NCI-H2196 (cell line): ENCODE results near the gene PRRT2.
"Not testable (repeated sequence)": the region's sequence is repeated elsewhere in the genome, so short reads cannot be mapped to it uniquely, and the experiment has no call there.

ENCODE experiments used
- DNase-seq: peaks from one replicate; lab custom pipeline; 2025; ENCODE audit not compliant: unreplicated experiment; lab: John Stamatoyannopoulos, UW

The PRRT2 gene

GRCh38 chr16:29831490-29831889 lies 19.5 kb downstream of the PRRT2 start:
- DNase-seq: no peak

- not testable (repeated sequence) for DNase-seq
These were observed 21.2 kb downstream of the PRRT2 start for GRCh38 chr16:29833219-29833618.

DNA sequence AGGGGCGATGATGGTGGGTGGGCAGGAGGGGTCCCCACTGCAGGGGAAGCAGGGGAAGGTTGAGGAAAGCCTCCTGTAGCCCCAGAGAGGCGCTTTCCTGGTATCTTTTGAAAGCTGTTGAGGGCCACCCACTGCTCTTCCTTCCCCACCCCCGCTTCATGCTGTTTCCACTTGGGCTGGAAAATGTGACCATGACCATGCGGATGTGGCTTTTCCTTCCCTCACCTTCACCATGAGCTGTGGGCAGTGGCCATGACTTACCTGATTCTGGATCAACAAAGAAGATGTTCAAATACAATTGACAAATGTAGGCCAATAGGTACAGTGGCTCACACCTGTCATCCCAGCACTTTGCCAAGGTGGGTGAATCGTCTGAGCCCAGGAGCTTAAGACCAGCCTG lies 22.1 kb downstream of the PRRT2 start:
- no peak for DNase-seq

- no peak for DNase-seq
These were observed 23.9 kb downstream of the PRRT2 start for GRCh38 chr16:29835926-29836325.

DNA sequence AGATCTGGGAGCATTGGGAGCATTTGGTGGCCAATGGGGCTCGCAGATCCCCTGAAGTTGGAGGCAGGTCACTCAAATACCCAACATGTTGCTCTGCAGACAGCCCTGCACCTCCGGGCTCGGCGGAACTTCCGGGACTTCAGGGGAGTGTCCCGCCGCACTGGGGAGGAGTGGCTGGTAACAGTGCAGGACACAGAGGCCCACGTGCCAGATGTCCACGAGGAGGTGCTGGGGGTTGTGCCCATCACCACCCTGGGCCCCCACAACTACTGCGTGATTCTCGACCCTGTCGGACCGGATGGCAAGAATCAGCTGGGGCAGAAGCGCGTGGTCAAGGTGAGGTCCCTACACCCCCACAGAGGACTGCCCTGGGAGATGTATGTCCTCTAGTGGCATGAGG lies 24.6 kb downstream of the PRRT2 start:
- DNase-seq: no peak

GRCh38 chr16:29837841-29838240 lies 25.8 kb downstream of the PRRT2 start:
- no peak for DNase-seq

DNA sequence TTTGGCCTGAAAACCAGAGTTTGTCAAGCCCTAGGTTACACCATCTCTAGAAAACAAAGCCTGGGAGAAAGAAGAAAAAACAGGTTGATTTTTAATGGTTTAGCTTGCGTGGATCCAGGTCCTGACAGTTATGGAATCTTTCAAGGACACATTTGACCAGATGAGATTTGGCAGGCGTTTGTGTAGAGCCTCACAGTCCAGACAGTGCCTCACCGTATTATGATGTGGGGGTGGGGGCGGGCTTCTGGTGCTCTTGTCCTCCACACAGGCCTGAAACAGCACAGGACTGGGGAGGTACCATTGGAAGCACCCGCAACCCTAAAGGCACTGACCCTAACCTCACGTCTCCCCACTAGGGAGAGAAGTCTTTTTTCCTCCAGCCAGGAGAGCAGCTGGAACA lies 27.8 kb downstream of the PRRT2 start:
- no peak for DNase-seq

DNA sequence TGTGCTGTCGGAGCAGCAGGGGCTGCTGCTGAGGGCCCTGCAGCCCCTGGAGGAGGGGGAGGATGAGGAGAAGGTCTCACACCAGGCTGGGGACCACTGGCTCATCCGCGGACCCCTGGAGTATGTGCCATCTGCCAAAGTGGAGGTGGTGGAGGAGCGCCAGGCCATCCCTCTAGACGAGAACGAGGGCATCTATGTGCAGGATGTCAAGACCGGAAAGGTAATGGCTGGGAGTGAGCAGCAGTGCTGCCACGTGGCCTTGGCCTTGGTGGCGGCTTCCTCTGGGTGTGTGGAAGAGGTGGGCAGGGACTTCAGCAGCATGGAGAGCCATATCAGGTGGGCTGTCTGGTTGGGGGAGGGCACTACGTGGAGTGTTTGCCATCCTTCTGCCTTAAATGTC lies 28.2 kb downstream of the PRRT2 start:
- no peak for DNase-seq

DNA sequence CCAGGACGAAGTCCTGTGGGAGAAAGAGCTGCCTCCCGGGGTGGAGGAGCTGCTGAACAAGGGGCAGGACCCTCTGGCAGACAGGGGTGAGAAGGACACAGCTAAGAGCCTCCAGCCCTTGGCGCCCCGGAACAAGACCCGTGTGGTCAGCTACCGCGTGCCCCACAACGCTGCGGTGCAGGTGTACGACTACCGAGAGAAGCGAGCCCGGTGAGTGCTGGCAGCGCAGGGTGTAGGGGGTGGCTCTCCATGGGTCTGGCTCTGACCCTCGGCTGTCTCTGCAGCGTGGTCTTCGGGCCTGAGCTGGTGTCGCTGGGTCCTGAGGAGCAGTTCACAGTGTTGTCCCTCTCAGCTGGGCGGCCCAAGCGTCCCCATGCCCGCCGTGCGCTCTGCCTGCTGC lies 29.6 kb downstream of the PRRT2 start:
- DNase-seq: no peak

DNA sequence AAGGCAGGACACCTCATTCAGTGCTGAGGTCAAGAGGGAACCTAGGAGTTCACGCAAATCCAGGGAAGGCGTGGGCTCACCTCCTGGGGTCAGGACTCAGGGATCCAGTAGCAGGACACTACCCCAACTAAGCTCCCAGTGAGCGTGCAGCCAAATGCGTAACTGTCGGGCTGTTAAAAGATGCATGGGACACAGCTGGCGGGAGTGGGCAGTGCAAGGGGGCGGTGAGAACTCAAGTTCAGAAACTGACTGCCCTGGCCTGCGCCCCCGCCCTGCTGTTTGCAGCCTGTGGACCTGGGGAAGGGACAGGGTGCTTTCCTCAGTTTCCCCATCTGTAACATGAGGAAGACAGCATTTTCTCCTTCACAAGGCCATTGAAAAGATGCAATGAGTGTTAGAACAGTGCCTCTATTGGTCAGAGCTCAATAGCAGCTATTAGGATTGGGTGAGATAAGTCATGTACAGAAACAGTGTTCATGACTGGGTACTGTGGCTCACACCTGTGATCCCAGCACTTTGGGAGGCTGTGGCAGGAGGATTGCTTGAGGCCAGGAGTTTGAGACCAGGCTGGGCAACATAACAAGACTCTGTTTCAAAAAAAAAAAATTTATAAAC lies 30.8 kb downstream of the PRRT2 start:
- no peak for DNase-seq

DNA sequence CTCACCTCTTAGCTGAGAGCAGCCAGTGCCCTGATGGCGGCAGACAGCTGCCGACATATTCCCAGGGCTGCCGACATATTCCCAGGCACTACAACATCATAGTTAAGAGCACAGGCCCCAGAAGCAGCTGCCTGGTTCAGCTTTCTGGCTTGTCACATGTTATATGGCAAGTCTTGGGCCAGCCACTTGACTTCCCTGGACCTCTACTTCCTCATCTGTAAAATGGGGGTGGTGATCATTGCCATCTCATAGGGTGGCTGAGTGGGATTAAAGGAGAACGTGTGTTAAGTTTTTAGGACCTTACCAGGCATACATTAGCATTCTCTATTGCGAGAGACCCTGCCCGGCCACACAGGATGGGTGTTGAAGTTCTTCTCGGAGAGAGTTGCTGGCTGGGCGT lies 31.9 kb downstream of the PRRT2 start:
- DNase-seq: no peak

DNA sequence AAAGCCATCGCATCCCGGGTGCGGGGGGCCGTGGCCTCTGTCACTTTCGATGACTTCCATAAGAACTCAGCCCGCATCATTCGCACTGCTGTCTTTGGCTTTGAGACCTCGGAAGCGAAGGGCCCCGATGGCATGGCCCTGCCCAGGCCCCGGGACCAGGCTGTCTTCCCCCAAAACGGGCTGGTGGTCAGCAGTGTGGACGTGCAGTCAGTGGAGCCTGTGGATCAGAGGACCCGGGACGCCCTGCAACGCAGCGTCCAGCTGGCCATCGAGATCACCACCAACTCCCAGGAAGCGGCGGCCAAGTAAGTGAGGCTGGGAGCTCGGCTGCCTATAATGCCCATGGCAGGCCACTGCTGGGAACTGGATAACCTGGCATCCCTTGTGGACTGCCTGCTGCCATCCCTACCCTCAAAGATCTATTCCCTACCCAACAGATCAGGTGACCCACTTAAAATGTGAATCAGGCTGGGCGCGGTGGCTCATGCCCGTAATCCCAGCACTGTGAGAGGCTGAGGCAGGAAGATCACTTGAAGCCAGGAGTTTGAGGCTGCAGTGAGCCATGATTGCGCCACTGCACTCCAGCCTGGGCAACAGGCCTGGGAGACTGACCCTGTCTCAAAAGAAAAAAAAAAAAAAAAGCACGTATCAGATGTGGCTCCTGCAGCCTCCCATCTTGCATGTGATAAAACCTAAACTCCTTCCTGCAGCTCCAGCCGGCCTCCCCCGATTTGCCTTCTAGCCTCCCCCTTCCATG lies 32.8 kb downstream of the PRRT2 start:
- DNase-seq: no peak

GRCh38 chr16:29845656-29846055 lies 33.7 kb downstream of the PRRT2 start:
- DNase-seq: no peak

DNA sequence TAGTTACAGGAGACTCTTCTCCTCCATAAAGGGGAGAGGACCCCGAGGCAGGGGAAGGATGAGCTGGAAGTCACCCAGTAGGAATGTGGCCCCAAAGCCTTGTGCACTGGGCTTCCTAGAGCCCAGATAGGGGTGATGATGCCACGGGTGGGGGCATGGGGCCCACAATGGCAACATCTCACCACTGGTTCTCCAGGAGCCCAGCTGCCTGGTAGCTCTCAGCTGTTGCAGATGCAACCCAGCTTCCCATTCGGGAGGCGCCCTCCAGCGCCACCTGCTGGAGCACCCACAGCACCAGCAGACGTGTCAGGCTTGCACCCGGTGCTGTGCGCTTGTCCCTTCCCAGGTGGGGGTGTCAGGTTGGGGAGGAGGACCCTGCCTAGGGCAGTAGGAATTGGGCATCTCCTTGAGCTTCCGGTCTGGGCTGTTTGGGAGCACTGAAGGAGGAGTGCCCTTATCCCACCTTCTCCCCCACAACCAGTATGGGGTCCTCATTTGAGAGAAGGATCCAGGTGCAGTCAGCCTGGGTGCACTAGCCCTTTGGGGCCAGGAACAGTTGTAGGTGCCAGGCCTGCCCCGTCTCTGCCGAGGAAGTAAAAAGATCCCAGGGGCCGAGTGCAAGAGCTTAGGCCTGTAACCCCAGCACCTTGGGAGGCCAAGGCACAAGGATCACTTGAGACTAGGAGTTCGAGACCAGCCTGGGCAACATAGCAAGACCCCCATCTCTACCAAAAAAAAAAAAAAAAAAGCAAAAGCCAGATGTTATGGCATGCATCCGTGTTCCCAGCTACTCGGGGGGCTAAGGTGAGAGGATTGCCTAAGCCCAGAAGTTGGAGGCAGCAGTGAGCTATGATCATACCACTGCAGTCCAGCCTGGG lies 36.7 kb downstream of the PRRT2 start:
- DNase-seq: peak; percentile 80

DNA sequence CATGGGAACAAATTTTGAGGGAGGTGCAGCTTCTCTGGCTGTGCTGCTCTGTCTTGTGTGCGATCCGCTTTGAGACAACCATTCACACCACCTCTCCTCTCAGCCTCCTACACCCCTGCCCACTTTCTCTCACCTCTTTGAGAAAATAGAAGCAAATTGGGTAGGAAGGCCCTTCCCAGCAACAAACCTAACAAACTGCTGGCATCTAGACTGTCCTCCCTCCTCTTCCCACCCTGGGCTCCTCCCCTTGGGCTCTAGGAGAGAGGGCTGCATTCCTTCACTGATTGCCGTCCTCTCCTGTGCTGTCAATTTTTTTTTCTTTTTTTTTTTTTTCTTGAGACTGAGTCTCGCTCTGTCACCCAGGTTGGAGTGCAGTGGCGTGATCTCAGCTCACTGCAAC lies 37.5 kb downstream of the PRRT2 start:
- DNase-seq: no peak

DNA sequence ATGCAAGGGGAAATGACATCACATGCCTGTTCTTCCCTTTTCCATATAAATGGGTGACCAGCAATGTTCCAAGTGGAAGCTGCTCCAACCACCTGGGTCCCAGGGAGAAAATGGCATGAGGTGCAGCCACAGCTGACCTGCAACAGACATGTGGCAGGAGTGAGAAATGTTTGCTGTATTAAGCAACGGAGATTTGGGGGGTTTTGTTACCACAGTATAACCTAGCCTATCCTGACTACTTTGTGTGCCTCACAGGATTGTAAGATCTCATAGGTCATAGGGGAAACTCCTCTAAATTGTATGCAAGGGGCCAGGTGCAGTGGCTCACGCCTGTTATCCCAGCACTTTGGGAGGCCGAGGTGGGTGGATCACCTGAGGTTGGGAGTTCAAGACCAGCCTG lies 39.0 kb downstream of the PRRT2 start:
- DNase-seq: no peak

- DNase-seq: no peak
These were observed 40.7 kb downstream of the PRRT2 start for GRCh38 chr16:29852654-29853053.

- no peak for DNase-seq
These were observed 42.6 kb downstream of the PRRT2 start for GRCh38 chr16:29854520-29855100.

DNA sequence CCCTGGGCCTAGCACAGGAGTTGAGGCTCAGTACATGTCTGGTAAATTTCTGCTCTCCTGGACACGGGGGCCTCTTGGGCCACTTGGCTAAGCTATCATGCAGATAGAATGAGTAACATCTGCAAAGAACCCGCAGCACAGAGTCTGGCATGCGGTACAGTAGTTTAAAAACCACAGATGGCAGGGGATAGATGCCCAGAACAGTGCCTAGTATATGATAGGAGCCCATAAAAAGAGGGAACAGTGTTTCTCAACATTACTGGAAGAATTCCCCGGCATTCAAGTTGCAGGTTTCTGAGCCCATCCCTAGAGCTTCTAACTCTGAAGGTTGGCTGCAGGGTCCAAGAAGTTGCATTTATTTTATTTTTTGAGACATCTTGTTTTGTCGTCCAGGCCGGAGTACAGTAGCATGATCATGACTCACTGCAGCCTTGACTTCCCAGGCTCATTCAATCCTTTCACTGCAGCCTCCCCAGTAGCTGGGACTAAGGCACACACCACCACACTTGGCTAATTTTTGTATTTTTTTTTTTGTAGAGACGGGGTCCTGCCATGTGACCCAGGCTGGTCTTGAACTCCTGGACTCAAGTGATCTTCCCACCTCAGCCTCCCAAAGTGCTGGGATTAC lies 45.3 kb downstream of the PRRT2 start:
- no peak for DNase-seq

- DNase-seq: no peak
These were observed 46.3 kb downstream of the PRRT2 start for GRCh38 chr16:29858149-29858849.

GRCh38 chr16:29858974-29859373 lies 47.0 kb downstream of the PRRT2 start:
- no peak for DNase-seq
